ENCODE measurements around the gene SLC29A1.

Gene SLC29A1

DNA sequence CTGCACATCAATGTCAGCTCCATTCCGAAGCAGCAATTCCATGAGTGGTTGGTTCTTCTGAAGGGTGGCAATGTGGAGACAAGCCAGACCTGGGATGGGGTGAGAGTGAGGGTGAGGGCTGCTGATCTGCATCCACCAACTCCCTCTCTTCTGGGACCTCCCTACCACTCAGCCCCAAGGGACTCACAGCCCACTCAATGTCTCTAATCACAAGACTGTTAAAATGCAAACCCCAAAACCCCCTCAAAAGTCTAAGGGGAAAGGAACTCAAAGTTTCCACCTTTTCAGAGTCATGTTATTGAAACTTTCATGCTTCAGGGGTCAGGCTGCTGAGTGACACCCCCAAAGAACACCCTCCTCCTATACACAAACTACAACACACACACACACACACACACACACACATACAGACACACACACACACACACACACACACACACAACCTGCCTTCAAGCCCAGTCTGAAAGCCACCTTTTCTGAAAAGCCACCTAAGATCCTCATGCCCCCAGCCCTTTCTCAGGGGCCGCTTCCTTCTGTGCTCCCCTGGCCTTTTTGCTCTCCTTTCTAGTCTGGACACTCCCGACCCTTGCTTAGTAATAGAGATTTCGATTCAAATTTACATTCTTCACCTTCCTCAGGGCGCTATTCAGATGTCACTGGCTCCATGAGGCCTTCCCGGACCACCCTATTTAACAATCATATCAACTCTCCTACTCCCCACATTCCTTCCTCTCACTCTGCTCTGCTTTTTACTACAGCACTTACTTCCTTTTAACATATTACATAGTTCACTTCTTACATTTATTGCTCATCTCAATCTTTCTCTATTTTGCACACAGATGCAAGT, 37.3 kb downstream of the SLC29A1 start:
- no peak for DNase-seq (ENCODE audit: extremely low read depth, low read depth)
- no peak overlapping the region for H3K4me3 ChIP-seq (replicated peaks; ENCODE audit: low read depth, low read length)
- TF ChIP-seq CTCF (IDR thresholded peaks at IDR 0.05; ENCODE audit: low read depth, low read length, missing control alignments), result no peak

DNA sequence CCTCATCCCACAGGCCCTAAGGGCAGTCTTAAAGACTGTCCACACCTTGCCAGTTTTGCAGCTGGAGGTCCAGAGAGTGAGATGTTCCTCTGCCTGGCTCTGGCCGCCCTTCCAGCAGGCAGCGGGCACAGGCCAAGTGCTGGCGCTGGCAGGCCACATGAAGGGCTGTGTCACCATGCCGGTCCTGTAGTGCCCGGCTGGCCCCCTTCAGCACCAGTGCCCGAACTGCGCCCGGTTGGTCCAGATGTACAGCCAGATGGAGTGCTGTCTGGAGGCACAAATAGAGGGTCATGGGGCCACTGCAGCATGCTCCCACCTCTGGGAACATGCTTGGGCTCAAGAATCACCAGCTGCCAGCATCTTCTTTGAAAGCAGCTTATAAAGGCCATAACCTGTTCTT, 38.2 kb downstream of the SLC29A1 start:
- no peak for DNase-seq (ENCODE audit: extremely low read depth, low read depth)
- TF ChIP-seq CTCF (IDR thresholded peaks at IDR 0.05; ENCODE audit: low read depth, low read length, missing control alignments), result no peak
- no peak overlapping the region for H3K4me3 ChIP-seq (replicated peaks; ENCODE audit: low read depth, low read length)

- H3K4me3 ChIP-seq (replicated peaks; ENCODE audit: low read depth, low read length), result peak overlapping the region; percentile 77
- no peak for DNase-seq (ENCODE audit: extremely low read depth, low read depth)
- TF ChIP-seq CTCF (IDR thresholded peaks at IDR 0.05; ENCODE audit: low read depth, low read length, missing control alignments), result no peak
These were observed 39.3 kb downstream of the SLC29A1 start for GRCh38 chr6:44262467-44263353.

- peak overlapping the region; percentile 77 for H3K4me3 ChIP-seq (replicated peaks; ENCODE audit: low read depth, low read length)
- no peak for DNase-seq (ENCODE audit: extremely low read depth, low read depth)
- no peak for TF ChIP-seq CTCF (IDR thresholded peaks at IDR 0.05; ENCODE audit: low read depth, low read length, missing control alignments)
These were observed 40.1 kb downstream of the SLC29A1 start for GRCh38 chr6:44263354-44264100.

GRCh38 chr6:44264154-44265006, 41.0 kb downstream of the SLC29A1 start:
- peak overlapping the region; percentile 77 for H3K4me3 ChIP-seq (replicated peaks; ENCODE audit: low read depth, low read length)
- no peak for TF ChIP-seq CTCF (IDR thresholded peaks at IDR 0.05; ENCODE audit: low read depth, low read length, missing control alignments)
- DNase-seq (ENCODE audit: extremely low read depth, low read depth), result no peak

Data from HFF-Myc (cell line).